ENCODE measurements around the gene CLMN. TPM values are rescaled to one million over a fixed set of nuclear protein-coding genes. Genes with fewer than 3 reads are reported as not detected.

Gene CLMN
- total and polyA plus RNA-seq, 2 experiments from 2014 or later: 0.11 to 0.53 TPM

GRCh38 chr14:95163666-95164065 is 156.0 kb downstream of the CLMN start:
- H4K20me1 ChIP-seq (ENCODE audit: insufficient read depth): no peaks in the 10 kb centered on the region
- peaks cover 4% of the 10 kb centered on the region; the same call in 1 of the 2 replicates for H3K79me2 ChIP-seq (ENCODE audit: insufficient read depth)
- H3K9ac ChIP-seq: no peak overlapping the region
- H3K4me1 ChIP-seq (ENCODE audit: insufficient read depth): no peaks in the 10 kb centered on the region
- H3K9me3 ChIP-seq (ENCODE audit: low read depth): no peaks in the 10 kb centered on the region
- no peak for TF ChIP-seq EZH2phosphoT487 (IDR thresholded peaks at IDR 0.05; ENCODE audit: insufficient read depth, low read depth)
- TF ChIP-seq EZH2 (IDR thresholded peaks at IDR 0.05; ENCODE audit: insufficient read depth, poor library complexity, severe bottlenecking): no peak
- H3K36me3 ChIP-seq (ENCODE audit: low read depth): no peaks in the 10 kb centered on the region
- no peak overlapping the region for H3K4me3 ChIP-seq
- WGBS, 2 experiments (ENCODE audit: low coverage in 1 of 2, low lambda C conversion rate in 2 of 2, missing lambda C conversion rate in 2 of 2): 90 to 94% methylated on average over 3 of the region's 3 CpGs
- no peak overlapping the region for H3K27ac ChIP-seq
- no peak for DNase-seq
- H3F3A ChIP-seq (ENCODE audit: insufficient read depth): no peaks in the 10 kb centered on the region
- H3K4me2 ChIP-seq (ENCODE audit: unreplicated experiment): no peak overlapping the region
- no peak overlapping the region for H2AFZ ChIP-seq
- no peaks in the 10 kb centered on the region for H3K27me3 ChIP-seq (replicated peaks; ENCODE audit: insufficient read depth)
- no peaks in the 10 kb centered on the region for H3K9me2 ChIP-seq (ENCODE audit: insufficient read depth)
- in situ Hi-C loops (cut with MboI): no loop called here

- Histone ChIP-seq H4K20me1 (ENCODE audit: insufficient read depth) (no peaks in the 10 kb centered on the region), H3K36me3 (ENCODE audit: low read depth) (no peaks in the 10 kb centered on the region), H3K27ac (no peak overlapping the region), H3K9me2 (ENCODE audit: insufficient read depth) (no peaks in the 10 kb centered on the region), H3K4me2 (ENCODE audit: unreplicated experiment) (no peak overlapping the region), H2AFZ (no peak overlapping the region), H3K4me3 (no peak overlapping the region), H3K4me1 (ENCODE audit: insufficient read depth) (no peaks in the 10 kb centered on the region), H3K79me2 (ENCODE audit: insufficient read depth) (peaks cover 8% of the 10 kb centered on the region; the same call in 1 of the 2 replicates), H3F3A (ENCODE audit: insufficient read depth) (no peaks in the 10 kb centered on the region), H3K9me3 (ENCODE audit: low read depth) (no peaks in the 10 kb centered on the region), H3K27me3 (replicated peaks; ENCODE audit: insufficient read depth) (no peaks in the 10 kb centered on the region), H3K9ac (no peak overlapping the region)
- 89 to 94% methylated on average over 2 of the region's 2 CpGs for WGBS, 2 experiments (ENCODE audit: low coverage in 1 of 2, low lambda C conversion rate in 2 of 2, missing lambda C conversion rate in 2 of 2)
- no peak for TF ChIP-seq EZH2 (IDR thresholded peaks at IDR 0.05; ENCODE audit: insufficient read depth, poor library complexity, severe bottlenecking)
- TF ChIP-seq EZH2phosphoT487 (IDR thresholded peaks at IDR 0.05; ENCODE audit: insufficient read depth, low read depth): no peak
- no peak for DNase-seq
- in situ Hi-C loops (cut with MboI): no loop called here
These were observed 156.6 kb downstream of the CLMN start for GRCh38 chr14:95163132-95163531.

GRCh38 chr14:95162641-95163040 is 157.1 kb downstream of the CLMN start:
- no peaks in the 10 kb centered on the region for H3F3A ChIP-seq (ENCODE audit: insufficient read depth)
- no peak overlapping the region for H3K9ac ChIP-seq
- H3K9me3 ChIP-seq (ENCODE audit: low read depth): no peaks in the 10 kb centered on the region
- no peak for DNase-seq
- no peaks in the 10 kb centered on the region for H4K20me1 ChIP-seq (ENCODE audit: insufficient read depth)
- no peaks in the 10 kb centered on the region for H3K4me1 ChIP-seq (ENCODE audit: insufficient read depth)
- no peak overlapping the region for H2AFZ ChIP-seq
- TF ChIP-seq EZH2 (IDR thresholded peaks at IDR 0.05; ENCODE audit: insufficient read depth, poor library complexity, severe bottlenecking) (no peak), EZH2phosphoT487 (IDR thresholded peaks at IDR 0.05; ENCODE audit: insufficient read depth, low read depth) (no peak)
- WGBS, 2 experiments (ENCODE audit: low coverage in 1 of 2, low lambda C conversion rate in 2 of 2, missing lambda C conversion rate in 2 of 2): 80 to 89% methylated on average over 2 of the region's 2 CpGs
- H3K27ac ChIP-seq: no peak overlapping the region
- in situ Hi-C loops (cut with MboI): no loop called here
- H3K79me2 ChIP-seq (ENCODE audit: insufficient read depth): peaks cover 11% of the 10 kb centered on the region; the same call in 1 of the 2 replicates
- H3K9me2 ChIP-seq (ENCODE audit: insufficient read depth): no peaks in the 10 kb centered on the region
- H3K4me2 ChIP-seq (ENCODE audit: unreplicated experiment): no peak overlapping the region
- H3K4me3 ChIP-seq: no peak overlapping the region
- H3K36me3 ChIP-seq (ENCODE audit: low read depth): no peaks in the 10 kb centered on the region
- H3K27me3 ChIP-seq (replicated peaks; ENCODE audit: insufficient read depth): no peaks in the 10 kb centered on the region

- no peaks in the 10 kb centered on the region for H3K27me3 ChIP-seq (replicated peaks; ENCODE audit: insufficient read depth)
- DNase-seq: peak; percentile 96
- peak within 1 kb of the TSS; percentile 90 for H3K27ac ChIP-seq
- no peaks in the 10 kb centered on the region for H3K36me3 ChIP-seq (ENCODE audit: low read depth)
- H3K4me3 ChIP-seq: peak within 1 kb of the TSS; percentile 80
- peak within 1 kb of the TSS; percentile 92 for H3K4me2 ChIP-seq (ENCODE audit: unreplicated experiment)
- peaks cover 54% of the 10 kb centered on the region for H3K79me2 ChIP-seq (ENCODE audit: insufficient read depth)
- H2AFZ ChIP-seq: peak within 1 kb of the TSS; percentile 95
- H3K4me1 ChIP-seq (ENCODE audit: insufficient read depth): peaks cover 21% of the 10 kb centered on the region
- peak within 1 kb of the TSS; percentile 97 for H3K9ac ChIP-seq
- no peaks in the 10 kb centered on the region for H3F3A ChIP-seq (ENCODE audit: insufficient read depth)
- no peaks in the 10 kb centered on the region for H3K9me3 ChIP-seq (ENCODE audit: low read depth)
- in situ Hi-C loops (cut with MboI): no loop called here
- WGBS, 2 experiments (ENCODE audit: low coverage in 1 of 2, low lambda C conversion rate in 2 of 2, missing lambda C conversion rate in 2 of 2): 1 to 2% methylated on average over 46 to 74 of the region's 77 CpGs
- H3K9me2 ChIP-seq (ENCODE audit: insufficient read depth): no peaks in the 10 kb centered on the region
- H4K20me1 ChIP-seq (ENCODE audit: insufficient read depth): 0 out of 2 replicates have a peak, but pooled peaks cover 8% of the 10 kb centered on the region
- TF ChIP-seq EZH2phosphoT487 (IDR thresholded peaks at IDR 0.05; ENCODE audit: insufficient read depth, low read depth) (no peak), EZH2 (IDR thresholded peaks at IDR 0.05; ENCODE audit: insufficient read depth, poor library complexity, severe bottlenecking) (no peak)
These were observed 162.2 kb downstream of the CLMN start, which contains the start of gene DICER1 for GRCh38 chr14:95157327-95158189. Gene DICER1 (minus strand): TSS chr14:95157529. CDS start chr14:95133458, 24,071 bp downstream.

All from GM23248 (cell line).